ENCODE results near the gene ZNF121.

ZNF121 gene

GRCh38 chr19:9538183-9539058, 45.9 kb downstream of the ZNF121 start, which contains the start of gene ZNF426:
TSS of gene ZNF426 (minus strand) at chr19:9538645. CDS start at chr19:9536232, 2,413 bp downstream.
- DNase-seq (ENCODE audit: low spot score), result peak; percentile 56

DNA sequence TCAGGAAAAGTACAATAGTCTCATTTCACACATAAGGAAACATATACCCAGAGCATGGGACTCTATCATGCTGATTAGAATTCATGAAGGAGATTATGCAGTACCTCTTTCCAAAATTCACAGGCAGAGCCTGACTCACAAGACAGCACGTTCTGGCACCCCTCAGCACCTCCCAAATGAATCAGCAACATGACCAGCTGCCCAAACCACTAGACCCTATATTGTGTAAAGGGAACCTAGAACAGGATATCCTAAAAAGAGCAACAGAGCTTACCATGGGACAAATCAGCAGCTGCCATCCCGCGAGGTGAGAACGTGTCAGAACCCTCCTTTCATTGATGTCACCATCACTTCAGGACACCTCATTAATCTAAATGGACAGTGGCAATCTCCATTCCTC, 48.4 kb downstream of the ZNF121 start:
- DNase-seq (ENCODE audit: low spot score), result no peak

GRCh38 chr19:9531933-9532332, 52.4 kb downstream of the ZNF121 start:
- DNase-seq (ENCODE audit: low spot score), result no peak

- no peak for DNase-seq (ENCODE audit: low spot score)
Measured at GRCh38 chr19:9528757-9529336, 55.5 kb downstream of the ZNF121 start.

GRCh38 chr19:9523885-9524474, 60.3 kb downstream of the ZNF121 start:
- DNase-seq (ENCODE audit: low spot score), result no peak

Measured in hematopoietic multipotent progenitor cell treated with erythropoietin and hydrocortisone succinate and interleukin-3 and kit ligand, for 17 days (in vitro differentiated cells).